Measurements from ENCODE around the gene SUSD6. TPM values are rescaled to one million over a fixed set of nuclear protein-coding genes. Genes with fewer than 3 reads are reported as not detected.
"Not testable (repeated sequence)": the region's sequence is repeated elsewhere in the genome, so short reads cannot be mapped to it uniquely, and the experiment has no call there.

The SUSD6 gene
- total RNA-seq, 4 donors from 2014 or later = 54.4 to 66.3 (median 57.7) TPM

DNA sequence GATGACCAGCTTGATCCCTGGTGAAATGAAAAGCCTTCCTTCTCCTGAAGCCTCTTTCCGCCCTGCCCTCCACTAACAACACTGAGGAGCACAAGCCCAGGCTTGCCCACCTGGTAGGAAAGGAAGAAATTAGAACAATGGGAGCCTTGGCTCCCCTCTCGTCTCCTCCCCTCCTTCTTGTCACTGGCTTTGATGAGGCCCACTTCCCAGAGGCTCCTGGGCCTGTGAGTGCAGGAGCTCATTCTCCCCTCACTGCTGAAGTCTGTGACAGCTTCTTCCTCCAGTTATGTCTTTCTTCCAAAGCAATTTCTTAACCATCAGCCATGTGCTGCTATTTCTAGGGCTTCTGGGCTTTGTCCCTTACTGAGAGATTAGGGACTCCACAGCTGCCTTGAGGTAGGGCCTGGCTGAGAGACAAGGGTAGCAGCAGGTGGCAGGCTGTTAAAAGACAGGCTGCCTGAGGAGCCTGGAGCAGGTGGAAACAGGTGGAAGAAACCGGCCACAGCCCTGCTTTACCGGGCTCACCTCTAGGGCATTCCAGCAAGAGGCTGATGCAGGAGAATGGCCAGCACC lies 101.9 kb downstream of the SUSD6 start:
- no peak for DNase-seq (ENCODE audit: low spot score in 2 of 2)

DNA sequence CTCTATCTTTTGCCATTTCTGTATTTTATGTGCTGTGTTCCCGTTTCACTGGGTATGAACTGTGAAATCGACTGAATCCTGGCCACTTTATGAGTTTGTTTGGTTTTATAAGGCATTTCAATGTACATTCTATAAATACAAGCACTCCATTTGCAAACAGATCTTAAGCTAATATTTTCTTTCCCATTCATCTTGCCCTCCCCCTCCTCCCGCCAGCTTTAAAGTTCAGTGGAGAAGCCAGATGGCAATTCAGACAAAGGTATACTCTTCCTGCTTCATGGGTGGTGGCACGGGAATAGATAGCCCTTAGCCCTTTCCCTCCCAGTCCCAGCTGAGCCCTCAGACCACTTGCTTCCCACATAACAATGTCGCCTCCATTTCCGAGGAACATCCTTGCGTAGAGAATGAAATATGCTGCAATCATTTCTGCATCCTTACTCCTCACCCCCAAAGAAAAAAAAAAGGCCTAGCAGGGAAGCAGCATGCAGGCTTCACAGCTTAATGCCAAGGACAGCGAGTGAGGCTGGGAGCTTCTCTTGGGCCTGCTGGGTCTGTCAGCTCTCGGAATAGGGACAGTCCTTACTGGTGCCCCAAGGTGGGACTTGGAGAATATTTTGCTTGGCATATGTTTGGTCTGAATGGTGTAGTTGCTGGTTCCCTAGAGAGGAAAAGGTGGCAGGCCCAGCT lies 102.7 kb downstream of the SUSD6 start:
- TF ChIP-seq POLR2A (IDR thresholded peaks at IDR 0.05) (no peak), EP300 (IDR thresholded peaks at IDR 0.05) (no peak)
- TF ChIP-seq, protein P1, sequence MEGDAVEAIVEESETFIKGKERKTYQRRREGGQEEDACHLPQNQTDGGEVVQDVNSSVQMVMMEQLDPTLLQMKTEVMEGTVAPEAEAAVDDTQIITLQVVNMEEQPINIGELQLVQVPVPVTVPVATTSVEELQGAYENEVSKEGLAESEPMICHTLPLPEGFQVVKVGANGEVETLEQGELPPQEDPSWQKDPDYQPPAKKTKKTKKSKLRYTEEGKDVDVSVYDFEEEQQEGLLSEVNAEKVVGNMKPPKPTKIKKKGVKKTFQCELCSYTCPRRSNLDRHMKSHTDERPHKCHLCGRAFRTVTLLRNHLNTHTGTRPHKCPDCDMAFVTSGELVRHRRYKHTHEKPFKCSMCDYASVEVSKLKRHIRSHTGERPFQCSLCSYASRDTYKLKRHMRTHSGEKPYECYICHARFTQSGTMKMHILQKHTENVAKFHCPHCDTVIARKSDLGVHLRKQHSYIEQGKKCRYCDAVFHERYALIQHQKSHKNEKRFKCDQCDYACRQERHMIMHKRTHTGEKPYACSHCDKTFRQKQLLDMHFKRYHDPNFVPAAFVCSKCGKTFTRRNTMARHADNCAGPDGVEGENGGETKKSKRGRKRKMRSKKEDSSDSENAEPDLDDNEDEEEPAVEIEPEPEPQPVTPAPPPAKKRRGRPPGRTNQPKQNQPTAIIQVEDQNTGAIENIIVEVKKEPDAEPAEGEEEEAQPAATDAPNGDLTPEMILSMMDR (IDR thresholded peaks at IDR 0.05) = no peak
- no peak for DNase-seq (ENCODE audit: low spot score in 2 of 2)
- no peak overlapping the region for H3K27ac ChIP-seq

More for the DNA sequence above, 101.9 kb downstream of the SUSD6 start:
- Histone ChIP-seq H3K4me3 (no peak overlapping the region), H3K27ac (peak overlapping the region in 2 of 4 donors; percentile 55 to 77), H3K27me3 (no peaks in the 10 kb centered on the region), H3K36me3 (peaks cover 0 to 46% (median 17%) of the 10 kb centered on the region in 3 donors), H3K9me3 (no peaks in the 10 kb centered on the region), H3K4me1 (peaks cover 0 to 70% (median 40%) of the 10 kb centered on the region in 4 donors)
- no peak for TF ChIP-seq POLR2A (IDR thresholded peaks at IDR 0.05)
- TF ChIP-seq EP300 (IDR thresholded peaks at IDR 0.05) = no peak
- TF ChIP-seq, protein P1 (IDR thresholded peaks at IDR 0.05) = no peak
- 78 to 87% methylated on average over 4 of the region's 4 CpGs for WGBS, 2 donors

DNA sequence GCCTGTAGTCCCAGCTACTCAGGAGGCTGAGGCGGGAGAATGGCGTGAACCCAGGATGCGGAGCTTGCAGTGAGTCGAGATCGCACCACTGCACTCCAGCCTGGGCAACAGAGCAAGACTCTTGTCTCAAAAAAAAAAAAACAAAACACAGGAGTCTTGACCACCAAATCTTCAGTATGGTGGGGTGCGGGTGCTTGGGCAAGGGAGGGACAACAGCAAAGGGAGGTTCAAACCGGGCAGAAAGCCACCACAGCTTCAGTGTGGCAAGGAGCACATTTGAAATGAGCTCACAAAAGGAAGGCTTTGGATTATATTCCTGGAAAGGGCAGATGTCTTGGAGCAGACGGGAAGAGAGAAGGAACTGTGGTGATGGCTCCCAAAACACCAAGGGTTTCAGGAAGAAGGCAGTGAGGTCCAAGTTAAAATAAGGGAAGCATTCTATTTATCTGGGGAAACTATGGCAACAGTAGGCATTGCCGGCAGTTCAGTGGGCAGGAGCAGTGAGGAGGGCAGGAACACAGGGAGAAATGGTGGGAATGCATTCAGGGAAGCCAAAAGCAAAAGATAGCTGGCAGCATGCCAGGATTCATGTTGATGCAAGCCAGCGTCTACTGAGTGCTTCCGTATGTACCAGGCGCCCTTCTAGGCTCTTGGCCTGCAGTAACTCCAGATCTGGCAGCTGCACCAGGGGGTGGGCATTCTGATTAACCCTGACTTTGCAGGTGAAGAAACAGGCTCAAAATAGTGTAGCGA lies 104.5 kb downstream of the SUSD6 start:
- peaks cover 0 to 21% (median 7%) of the 10 kb centered on the region in 3 donors for H3K36me3 ChIP-seq
- peaks cover 0 to 74% (median 49%) of the 10 kb centered on the region in 4 donors for H3K4me1 ChIP-seq
- no peaks in the 10 kb centered on the region for H3K27me3 ChIP-seq
- peak in 1 of 2 donors; percentile 76 for DNase-seq (ENCODE audit: low spot score in 2 of 2)
- TF ChIP-seq EP300 (IDR thresholded peaks at IDR 0.05) (peak in 1 of 2 donors; percentile 64), POLR2A (IDR thresholded peaks at IDR 0.05) (no peak)
- WGBS, 2 donors = 50 to 52% methylated on average over 13 of the region's 13 CpGs
- no peak overlapping the region for H3K4me3 ChIP-seq
- H3K9me3 ChIP-seq = no peaks in the 10 kb centered on the region
- peak overlapping the region in 2 of 4 donors; percentile 67 to 74 for H3K27ac ChIP-seq

More for the DNA sequence above, 102.7 kb downstream of the SUSD6 start:
- WGBS, 2 donors = 78% methylated on average over 9 of the region's 9 CpGs
- no peak overlapping the region for H3K4me3 ChIP-seq
- no peaks in the 10 kb centered on the region for H3K9me3 ChIP-seq
- no peaks in the 10 kb centered on the region for H3K27me3 ChIP-seq
- peaks cover 0 to 70% (median 43%) of the 10 kb centered on the region in 4 donors for H3K4me1 ChIP-seq
- peaks cover 0 to 38% (median 17%) of the 10 kb centered on the region in 3 donors for H3K36me3 ChIP-seq

DNA sequence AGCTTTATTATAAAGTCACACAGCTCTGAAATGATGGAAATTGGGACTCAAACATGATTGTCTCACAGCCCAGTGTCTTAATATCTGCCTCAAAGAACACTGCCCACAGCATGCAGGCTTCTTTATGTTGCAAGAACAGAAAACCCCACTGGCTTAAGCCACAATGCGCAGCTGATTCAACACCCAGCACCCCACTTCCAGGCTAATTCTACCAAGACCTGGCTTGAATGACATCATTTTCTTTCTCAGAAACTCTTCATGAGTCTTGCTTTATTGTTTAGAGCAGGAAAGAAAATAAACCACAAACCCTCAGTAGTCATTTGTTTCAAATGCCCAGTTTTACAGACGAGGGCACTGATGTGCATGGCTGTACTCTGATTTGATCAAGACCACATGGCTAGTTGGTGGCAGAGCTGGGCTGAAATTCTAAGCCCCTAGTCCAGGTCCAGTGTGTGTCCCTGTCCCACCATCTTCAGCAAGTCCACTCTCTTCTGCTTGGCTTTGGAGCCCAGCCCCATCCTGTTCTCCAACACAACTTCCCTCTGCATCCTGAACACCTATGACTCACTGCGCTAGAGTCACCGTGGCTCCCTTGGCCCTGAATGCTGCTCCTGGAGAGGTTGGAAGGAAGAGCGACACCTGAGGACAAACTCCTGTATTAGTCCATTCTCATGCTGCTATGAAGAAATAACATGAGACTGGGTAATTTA lies 105.2 kb downstream of the SUSD6 start:
- no peak for DNase-seq (ENCODE audit: low spot score in 2 of 2)
- Histone ChIP-seq H3K27me3 (no peaks in the 10 kb centered on the region), H3K36me3 (peaks cover 0 to 14% (median 0%) of the 10 kb centered on the region in 3 donors), H3K27ac (peak overlapping the region in 2 of 4 donors; percentile 67 to 74), H3K9me3 (no peaks in the 10 kb centered on the region), H3K4me3 (no peak overlapping the region), H3K4me1 (peaks cover 0 to 66% (median 41%) of the 10 kb centered on the region in 4 donors)
- TF ChIP-seq, protein P1 (IDR thresholded peaks at IDR 0.05) = no peak
- no peak for TF ChIP-seq POLR2A (IDR thresholded peaks at IDR 0.05)
- no peak for TF ChIP-seq EP300 (IDR thresholded peaks at IDR 0.05)
- WGBS, 2 donors = 60 to 68% methylated on average over 5 of the region's 5 CpGs

DNA sequence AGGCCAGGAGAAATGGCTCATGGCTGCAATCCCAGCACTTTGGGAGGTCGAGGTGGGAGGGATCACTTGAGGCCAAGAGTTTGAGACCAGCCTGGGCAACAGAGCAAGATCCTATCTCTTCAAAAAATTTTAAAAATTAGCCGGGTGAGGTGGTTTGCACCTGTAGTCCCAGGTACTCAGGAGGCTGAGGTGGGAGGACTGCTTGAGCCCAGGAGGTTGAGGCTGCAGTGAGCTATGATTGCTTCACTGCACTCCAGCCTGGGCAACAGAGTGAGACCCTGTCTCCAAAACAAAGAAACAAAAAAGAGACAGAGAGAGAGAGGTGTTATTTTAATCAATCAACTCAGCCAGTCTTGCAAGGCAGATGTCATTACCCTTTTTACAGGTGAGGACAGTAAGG lies 107.2 kb downstream of the SUSD6 start:
- H3K27me3 ChIP-seq; DNase-seq (ENCODE audit: low spot score in 2 of 2); H3K4me3 ChIP-seq; H3K36me3 ChIP-seq; H3K9me3 ChIP-seq: not testable (repeated sequence)
- Histone ChIP-seq H3K27ac (peak overlapping the region in 2 of 4 donors; percentile 49 to 67), H3K4me1 (peaks cover 0 to 47% (median 23%) of the 10 kb centered on the region in 4 donors)
- WGBS, 2 donors = 77 to 92% methylated on average over 2 of the region's 2 CpGs
